ENCODE results near the gene CHCHD10.

GRCh38 chr22:23790819-23791737 is 23.3 kb upstream of the CHCHD10 start:
- TF ChIP-seq, protein P1, sequence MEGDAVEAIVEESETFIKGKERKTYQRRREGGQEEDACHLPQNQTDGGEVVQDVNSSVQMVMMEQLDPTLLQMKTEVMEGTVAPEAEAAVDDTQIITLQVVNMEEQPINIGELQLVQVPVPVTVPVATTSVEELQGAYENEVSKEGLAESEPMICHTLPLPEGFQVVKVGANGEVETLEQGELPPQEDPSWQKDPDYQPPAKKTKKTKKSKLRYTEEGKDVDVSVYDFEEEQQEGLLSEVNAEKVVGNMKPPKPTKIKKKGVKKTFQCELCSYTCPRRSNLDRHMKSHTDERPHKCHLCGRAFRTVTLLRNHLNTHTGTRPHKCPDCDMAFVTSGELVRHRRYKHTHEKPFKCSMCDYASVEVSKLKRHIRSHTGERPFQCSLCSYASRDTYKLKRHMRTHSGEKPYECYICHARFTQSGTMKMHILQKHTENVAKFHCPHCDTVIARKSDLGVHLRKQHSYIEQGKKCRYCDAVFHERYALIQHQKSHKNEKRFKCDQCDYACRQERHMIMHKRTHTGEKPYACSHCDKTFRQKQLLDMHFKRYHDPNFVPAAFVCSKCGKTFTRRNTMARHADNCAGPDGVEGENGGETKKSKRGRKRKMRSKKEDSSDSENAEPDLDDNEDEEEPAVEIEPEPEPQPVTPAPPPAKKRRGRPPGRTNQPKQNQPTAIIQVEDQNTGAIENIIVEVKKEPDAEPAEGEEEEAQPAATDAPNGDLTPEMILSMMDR (IDR thresholded peaks at IDR 0.05): no peak
- TF ChIP-seq POLR2A (IDR thresholded peaks at IDR 0.05): no peak

Measured in Peyer's patch (tissue), 4 donors.